ENCODE data around the gene DHX38. TPM values are rescaled to one million over a fixed set of nuclear protein-coding genes. Genes with fewer than 3 reads are reported as not detected.

The DHX38 gene
- total RNA-seq, 1 donor from 2014 or later: 38.7 TPM

- Histone ChIP-seq H3K27me3 (ENCODE audit: low read depth) (no peaks in the 10 kb centered on the region), H3K27ac (replicated peaks) (no peak overlapping the region), H3K36me3 (peaks cover 100% of the 10 kb centered on the region), H3K9me3 (replicated peaks) (no peaks in the 10 kb centered on the region), H3K4me1 (no peaks in the 10 kb centered on the region), H3K4me3 (no peak overlapping the region)
- intact Hi-C loops (cut with micrococcal nuclease): no loop called here
- TF ChIP-seq CTCF (IDR thresholded peaks at IDR 0.05; ENCODE audit: borderline replicate concordance): no peak
- DNase-seq: no peak
Observed at GRCh38 chr16:72107371-72107770, 13.7 kb downstream of the DHX38 start.

GRCh38 chr16:72108353-72109102, 14.9 kb downstream of the DHX38 start:
- Histone ChIP-seq H3K27me3 (ENCODE audit: low read depth) (no peaks in the 10 kb centered on the region), H3K9me3 (replicated peaks) (no peaks in the 10 kb centered on the region), H3K4me3 (no peak overlapping the region), H3K36me3 (peaks cover 99% of the 10 kb centered on the region), H3K27ac (replicated peaks) (no peak overlapping the region), H3K4me1 (peaks cover 3% of the 10 kb centered on the region)
- DNase-seq: no peak
- intact Hi-C loops (cut with micrococcal nuclease): no loop called here
- TF ChIP-seq CTCF (IDR thresholded peaks at IDR 0.05; ENCODE audit: borderline replicate concordance): no peak

GRCh38 chr16:72109300-72109699, 15.7 kb downstream of the DHX38 start:
- DNase-seq: no peak
- H3K27me3 ChIP-seq (ENCODE audit: low read depth): no peaks in the 10 kb centered on the region
- no peak for TF ChIP-seq CTCF (IDR thresholded peaks at IDR 0.05; ENCODE audit: borderline replicate concordance)

GRCh38 chr16:72109966-72110530, 16.4 kb downstream of the DHX38 start:
- peaks cover 8% of the 10 kb centered on the region for H3K4me1 ChIP-seq
- H3K9me3 ChIP-seq (replicated peaks): peaks cover under 1% of the 10 kb centered on the region
- DNase-seq: no peak
- H3K27me3 ChIP-seq (ENCODE audit: low read depth): no peaks in the 10 kb centered on the region
- intact Hi-C loops (cut with micrococcal nuclease): no loop called here
- H3K4me3 ChIP-seq: no peak overlapping the region
- H3K36me3 ChIP-seq: peaks cover 83% of the 10 kb centered on the region
- no peak for TF ChIP-seq CTCF (IDR thresholded peaks at IDR 0.05; ENCODE audit: borderline replicate concordance)
- no peak overlapping the region for H3K27ac ChIP-seq (replicated peaks)

More at GRCh38 chr16:72109300-72109699, 15.7 kb downstream of the DHX38 start:
- Histone ChIP-seq H3K4me3 (no peak overlapping the region), H3K9me3 (replicated peaks) (no peaks in the 10 kb centered on the region), H3K4me1 (peaks cover 8% of the 10 kb centered on the region), H3K36me3 (peaks cover 91% of the 10 kb centered on the region), H3K27ac (replicated peaks) (no peak overlapping the region)
- intact Hi-C loops (cut with micrococcal nuclease): no loop called here

- Histone ChIP-seq H3K4me1 (peaks cover 8% of the 10 kb centered on the region), H3K27ac (replicated peaks) (no peak overlapping the region), H3K27me3 (ENCODE audit: low read depth) (no peaks in the 10 kb centered on the region), H3K9me3 (replicated peaks) (peaks cover 7% of the 10 kb centered on the region), H3K36me3 (peaks cover 74% of the 10 kb centered on the region), H3K4me3 (no peak overlapping the region)
- intact Hi-C loops (cut with micrococcal nuclease): no loop called here
- no peak for TF ChIP-seq CTCF (IDR thresholded peaks at IDR 0.05; ENCODE audit: borderline replicate concordance)
- DNase-seq: no peak
Observed at GRCh38 chr16:72110662-72111615, 17.3 kb downstream of the DHX38 start.
